CD4-positive, alpha-beta T cell treated with Interleukin-6 for 4 hours (primary cell): ENCODE results near the gene RFX7.

Experiments
- DNase-seq: peaks from one replicate; pipeline ENCODE4 v3.0.0-alpha.2; 2020; ENCODE audit warnings: mixed read lengths

Gene RFX7

DNA sequence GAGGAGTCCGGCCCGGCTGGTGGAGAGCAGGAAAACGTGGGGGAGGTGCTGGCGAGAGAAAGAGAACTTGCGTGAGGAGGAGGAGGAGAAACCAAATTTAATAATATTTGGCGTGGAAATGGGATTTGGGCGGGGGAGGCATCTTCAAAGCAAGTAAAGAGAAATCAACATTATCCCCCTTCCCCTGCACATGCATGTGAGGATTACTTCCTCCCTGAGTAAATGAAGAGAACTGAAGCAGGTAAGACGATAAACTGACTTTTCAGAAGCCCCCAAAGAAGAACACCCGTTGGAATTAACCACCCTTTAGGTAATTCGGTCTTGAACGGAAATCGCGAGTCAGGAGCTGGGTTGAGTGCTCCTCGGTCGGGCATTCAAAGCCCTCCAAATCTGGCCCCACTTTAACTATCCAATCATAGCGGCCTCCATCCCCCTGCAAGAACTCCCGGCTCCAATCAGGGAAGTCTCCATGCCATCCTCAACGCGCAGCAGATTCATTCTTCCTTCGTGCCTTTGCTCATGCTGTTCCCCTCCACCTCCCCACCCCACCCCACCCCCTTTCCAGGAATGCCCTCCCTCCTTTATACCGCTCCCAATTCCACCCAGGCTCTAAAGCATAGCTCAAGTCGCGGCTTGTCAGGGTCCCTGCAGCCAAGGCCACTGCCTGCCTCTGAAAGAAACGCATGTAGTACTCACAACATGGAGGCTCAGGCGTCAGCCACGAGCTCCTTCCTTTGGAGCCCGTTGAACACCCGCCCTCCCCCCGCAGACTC is 545 bp upstream of the RFX7 start:
- DNase-seq, result peak; percentile 34

- no peak for DNase-seq
Measured at GRCh38 chr15:56242576-56243162, 1.0 kb downstream of the RFX7 start.

DNA sequence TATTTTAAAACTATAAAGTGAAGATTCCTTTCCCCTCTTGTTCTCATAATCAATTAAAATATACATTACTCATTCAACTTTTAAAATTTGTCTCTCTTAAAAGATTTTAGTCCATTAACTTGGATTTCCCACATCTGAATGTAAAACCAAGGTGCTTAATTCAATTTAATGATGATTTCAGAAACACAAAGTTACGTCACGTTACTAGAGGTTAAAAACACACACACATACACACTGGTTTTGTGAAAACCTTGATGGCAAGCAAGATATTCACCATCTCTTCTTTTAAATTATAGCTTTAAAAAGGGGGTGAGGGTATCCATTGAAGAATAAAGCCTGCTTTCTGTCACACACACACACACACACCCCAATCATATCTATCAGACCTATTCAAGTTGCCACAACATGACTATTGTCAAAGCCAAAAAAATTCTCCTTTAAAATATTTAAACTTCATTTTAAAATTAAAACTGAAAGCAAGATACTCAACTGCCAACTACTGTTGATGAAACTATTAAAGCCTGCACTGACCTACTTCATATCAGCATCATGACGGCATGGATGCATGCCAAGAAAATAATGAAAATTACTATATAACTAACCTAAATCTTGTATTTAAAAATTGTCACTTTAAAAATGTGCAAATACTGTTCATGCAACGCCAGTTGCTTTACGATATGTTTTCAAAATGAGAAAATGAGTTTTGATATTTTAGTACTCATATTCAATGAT is 2.1 kb downstream of the RFX7 start:
- DNase-seq, result no peak

DNA sequence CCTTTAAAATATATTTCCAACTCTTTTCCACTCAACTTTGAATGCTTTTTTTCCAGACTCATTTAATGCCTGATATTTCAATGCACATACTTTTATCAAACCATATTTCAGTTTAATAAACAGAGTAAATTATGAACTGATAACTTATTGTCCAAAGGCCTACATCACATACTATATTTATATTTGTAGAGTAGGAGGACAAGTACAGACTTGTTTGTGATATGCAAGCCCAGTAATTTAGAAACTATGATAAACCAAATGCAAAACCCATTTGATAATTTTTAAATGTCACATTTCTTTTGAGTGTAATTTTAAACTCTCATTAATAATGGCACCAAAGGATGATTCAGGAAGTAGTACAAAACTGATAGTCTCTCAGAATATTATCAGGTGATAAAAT is 3.3 kb downstream of the RFX7 start:
- DNase-seq, result no peak

GRCh38 chr15:56236197-56236596 is 7.5 kb downstream of the RFX7 start:
- no peak for DNase-seq

GRCh38 chr15:56234804-56235203 is 8.9 kb downstream of the RFX7 start:
- DNase-seq, result no peak

DNA sequence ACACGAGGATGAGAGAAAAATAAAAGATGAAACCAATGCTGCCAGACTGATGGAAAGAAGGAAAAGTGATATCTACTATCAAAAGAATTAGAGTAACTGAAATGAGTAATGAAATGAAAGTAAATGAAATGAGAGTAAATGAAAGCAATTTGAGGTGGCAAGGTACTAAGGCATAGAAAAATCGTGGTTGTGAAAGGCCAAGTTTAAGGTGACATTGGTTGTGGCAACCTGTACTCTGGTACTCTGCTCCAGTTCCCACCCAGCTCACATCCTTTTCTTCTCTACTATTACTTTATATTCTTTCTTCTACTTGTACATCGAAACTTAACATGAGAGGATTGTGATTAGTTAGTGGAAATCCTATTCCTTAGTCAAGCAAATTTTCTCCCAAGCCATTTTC is 10.1 kb downstream of the RFX7 start:
- no peak for DNase-seq

DNA sequence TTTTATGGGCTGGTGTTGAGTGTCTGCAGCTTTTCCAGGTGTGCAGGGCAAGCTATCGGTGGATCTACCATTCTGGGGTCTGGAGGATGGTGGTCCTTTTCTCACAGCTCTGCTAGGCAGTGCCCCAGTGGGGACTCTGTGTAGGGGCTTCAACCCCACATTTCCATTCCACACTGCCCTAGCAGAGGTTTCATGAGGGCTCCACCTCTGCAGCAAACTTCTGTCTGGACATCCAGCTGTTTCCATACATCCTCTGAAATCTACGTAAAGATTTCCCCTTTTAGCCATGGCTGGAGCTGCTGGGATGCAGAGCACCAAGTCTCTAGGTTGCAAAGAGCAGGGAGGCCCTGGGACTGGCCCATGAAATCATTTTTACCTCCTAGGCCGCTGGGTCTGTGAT is 11.6 kb downstream of the RFX7 start:
- no peak for DNase-seq

GRCh38 chr15:56228854-56229253 is 14.8 kb downstream of the RFX7 start:
- no peak for DNase-seq

GRCh38 chr15:56228352-56228751 is 15.3 kb downstream of the RFX7 start:
- no peak for DNase-seq

DNA sequence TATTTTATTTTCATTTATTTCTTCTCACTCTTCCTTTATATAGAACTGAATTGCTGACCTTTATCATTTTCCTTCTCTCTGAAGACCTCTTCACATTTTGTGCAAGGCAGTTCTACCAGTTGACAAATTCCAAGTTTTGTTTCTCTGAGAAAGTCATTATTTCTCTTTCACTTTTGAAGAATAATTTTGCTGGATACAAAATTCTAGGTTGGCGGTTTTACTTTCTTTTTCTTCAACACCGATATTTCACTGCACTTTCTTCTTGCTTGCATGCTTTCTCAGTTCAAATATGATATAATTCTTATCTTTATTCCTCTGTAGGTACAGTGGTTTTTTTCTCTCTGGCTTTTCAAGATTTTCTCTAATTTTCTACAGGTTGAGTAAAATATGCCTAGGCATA is 15.9 kb downstream of the RFX7 start:
- DNase-seq, result no peak

DNA sequence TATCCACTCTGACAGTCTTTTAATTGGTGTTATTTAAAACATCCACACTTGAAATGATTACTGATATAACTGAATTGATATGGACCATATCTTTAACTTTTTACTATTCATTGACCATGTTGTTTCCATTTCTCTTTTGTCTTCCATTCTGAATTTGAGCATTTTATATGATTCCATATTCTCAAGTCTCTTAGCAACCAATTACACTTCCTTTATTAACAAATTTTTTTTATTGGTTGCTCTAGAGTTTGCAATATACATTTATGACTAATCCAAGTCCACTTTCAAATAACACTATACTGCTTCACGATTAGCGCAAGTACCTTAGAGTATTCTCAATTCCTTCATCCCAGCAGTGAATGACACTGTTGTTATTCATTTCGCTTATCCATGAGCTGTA is 16.4 kb downstream of the RFX7 start:
- no peak for DNase-seq

DNA sequence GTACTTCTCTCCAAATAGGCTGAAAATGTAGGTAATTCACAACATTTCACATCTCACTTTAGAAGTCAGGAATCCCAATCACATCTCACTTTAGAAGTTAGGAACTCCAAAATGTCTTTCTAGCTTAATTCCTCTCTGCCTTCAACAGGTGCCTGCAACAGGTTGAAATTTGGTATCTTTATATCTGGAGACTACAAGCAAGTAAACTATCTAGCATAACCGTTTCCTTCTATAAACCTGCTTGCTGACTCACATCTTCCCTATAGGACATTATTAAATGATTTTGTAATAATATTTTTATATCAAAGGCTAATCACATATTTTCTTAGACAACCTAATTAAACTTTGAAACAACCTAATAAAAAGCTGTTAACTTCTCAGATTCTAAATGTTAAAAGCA is 18.2 kb downstream of the RFX7 start:
- DNase-seq, result no peak

GRCh38 chr15:56222302-56222701 is 21.4 kb downstream of the RFX7 start:
- no peak for DNase-seq

DNA sequence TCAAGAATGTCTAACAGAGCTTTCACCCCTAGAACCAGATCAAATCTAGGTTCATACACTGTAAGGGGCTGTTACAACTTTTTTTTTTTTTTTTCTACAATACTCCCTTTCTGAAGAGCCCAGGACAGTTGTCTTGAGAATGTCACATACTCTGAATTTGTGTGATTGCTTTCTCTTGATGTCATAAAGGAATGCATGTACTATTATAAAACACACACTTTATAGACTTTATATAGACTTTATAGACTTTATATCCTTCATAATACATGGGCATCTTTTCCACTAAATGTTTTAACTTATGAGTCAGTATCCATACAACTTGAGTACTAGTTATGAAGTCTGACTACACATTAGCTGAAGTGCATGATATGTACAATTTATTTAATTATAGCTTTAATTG is 26.3 kb downstream of the RFX7 start:
- DNase-seq, result no peak

DNA sequence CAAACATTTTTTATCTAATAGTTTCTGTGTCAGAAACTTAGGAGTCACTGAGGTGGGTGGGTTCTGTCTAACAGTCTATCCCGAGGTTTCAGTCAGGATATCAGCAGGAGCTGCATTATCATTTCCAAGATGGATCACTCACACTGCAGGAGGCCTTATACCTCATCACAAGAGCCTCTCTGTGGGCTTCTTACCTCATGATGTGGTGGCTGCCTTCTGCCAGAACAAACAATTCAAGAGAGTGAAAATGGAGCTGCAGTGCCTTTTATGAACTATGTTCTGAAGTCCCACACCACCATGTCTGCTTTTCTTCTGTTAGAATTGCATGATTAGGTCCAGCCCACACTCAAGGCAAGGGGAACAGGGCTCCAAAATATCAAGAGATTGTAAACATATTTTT is 27.9 kb downstream of the RFX7 start:
- no peak for DNase-seq

GRCh38 chr15:56211960-56212550 is 31.6 kb downstream of the RFX7 start:
- no peak for DNase-seq

GRCh38 chr15:56211064-56211463 is 32.6 kb downstream of the RFX7 start:
- DNase-seq, result no peak

GRCh38 chr15:56208641-56209155 is 35.0 kb downstream of the RFX7 start:
- no peak for DNase-seq

GRCh38 chr15:56208185-56208584 is 35.5 kb downstream of the RFX7 start:
- DNase-seq, result no peak

DNA sequence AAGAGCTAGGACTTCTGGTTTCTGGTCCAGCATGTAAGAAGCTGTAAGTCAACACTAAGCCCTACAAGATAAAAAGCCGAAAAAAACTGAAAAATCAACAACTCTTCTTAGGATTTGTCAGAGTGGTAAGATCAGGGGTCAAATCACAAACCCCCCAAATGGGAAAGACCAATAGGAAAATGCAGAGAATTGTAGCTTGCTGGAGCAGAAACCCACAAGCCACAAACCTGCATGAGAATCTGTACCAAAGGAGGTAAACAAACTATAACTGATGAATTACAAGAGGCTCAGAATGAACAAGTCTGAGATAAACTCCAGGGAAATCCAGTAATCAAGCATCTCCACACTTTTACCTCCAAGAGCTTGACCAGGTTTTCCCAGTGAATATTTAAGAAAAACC is 36.0 kb downstream of the RFX7 start:
- DNase-seq, result peak; percentile 2

DNA sequence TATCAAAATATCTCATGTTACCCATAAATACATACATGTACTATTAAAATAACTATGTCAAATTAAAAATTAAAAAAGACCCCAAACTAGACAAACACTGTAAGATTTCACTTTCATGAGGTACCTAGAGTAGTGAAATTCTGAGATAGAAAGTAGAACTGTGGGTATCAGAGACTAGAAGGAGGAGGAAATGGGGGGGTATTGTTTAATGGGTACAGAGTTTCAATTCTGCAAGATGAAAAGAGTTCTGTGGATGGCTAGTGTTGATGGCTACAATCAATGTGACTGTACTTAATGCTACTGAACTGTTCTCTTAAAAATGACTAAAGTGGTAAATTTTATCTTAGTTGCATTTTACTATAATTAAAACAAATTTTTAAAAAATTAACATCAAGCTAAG is 36.6 kb downstream of the RFX7 start:
- DNase-seq, result no peak

GRCh38 chr15:56205061-56205876 is 38.4 kb downstream of the RFX7 start:
- no peak for DNase-seq
